Activated CD8-positive, alpha-beta memory T cell treated with anti-CD3 and anti-CD28 coated beads, Interleukin-2, amount 50 U/mL, for 1 hour (primary cell): Measurements from ENCODE around the gene TSPAN17.

ENCODE experiments used
- DNase-seq: peaks from one replicate; pipeline ENCODE4 v3.0.0-alpha.2; 2020; ENCODE audit errors: extremely low read depth

The TSPAN17 gene

GRCh38 chr5:176660530-176660859 is 13.2 kb downstream of the TSPAN17 start:
- DNase-seq, result no peak

DNA sequence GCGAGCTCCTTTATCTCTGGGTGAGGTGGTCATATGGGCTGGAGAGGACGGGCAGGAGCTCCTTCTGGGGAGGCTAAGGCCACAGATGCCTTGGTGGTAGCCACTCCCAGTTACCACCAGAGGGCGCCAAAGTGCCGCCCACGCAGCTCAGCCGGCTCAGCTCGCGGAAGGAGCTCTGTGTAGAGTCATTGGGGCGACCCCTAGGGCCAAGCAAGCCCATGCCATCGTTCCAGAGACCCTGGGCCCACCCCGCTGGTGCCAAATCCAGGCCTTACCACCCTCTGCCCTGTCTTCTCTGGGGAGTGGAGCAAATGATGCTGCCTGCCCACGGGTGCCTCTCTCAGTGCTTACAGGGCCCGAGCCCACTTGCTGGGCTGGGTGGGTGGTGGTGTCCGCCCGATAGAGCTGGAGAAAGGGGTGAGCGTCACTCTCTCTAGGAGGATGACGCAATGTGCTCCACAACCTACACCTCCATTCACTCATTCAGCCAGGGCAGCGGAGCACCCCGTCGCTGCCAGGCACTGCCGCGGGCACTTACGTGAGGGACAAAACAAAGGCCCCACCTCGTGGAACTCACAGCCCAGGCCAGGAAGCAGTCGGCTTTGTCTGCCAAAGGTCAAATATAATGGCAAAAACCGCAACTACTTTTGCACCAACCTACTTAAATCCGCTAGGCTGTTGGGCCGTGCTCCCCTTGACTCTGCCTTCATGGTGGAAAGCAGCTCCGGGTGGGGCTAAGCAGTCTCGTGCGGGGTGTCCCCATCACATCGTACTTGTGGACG is 13.8 kb downstream of the TSPAN17 start:
- DNase-seq, result peak; percentile 40

- DNase-seq, result no peak
Measured at GRCh38 chr5:176661676-176662075, 14.4 kb downstream of the TSPAN17 start.

- DNase-seq, result no peak
Measured at GRCh38 chr5:176662371-176663333, 15.4 kb downstream of the TSPAN17 start.

GRCh38 chr5:176663566-176663965 is 16.3 kb downstream of the TSPAN17 start:
- no peak for DNase-seq

- DNase-seq, result no peak
Measured at GRCh38 chr5:176664479-176664878, 17.2 kb downstream of the TSPAN17 start.

- DNase-seq, result no peak
Measured at GRCh38 chr5:176664886-176665285, 17.6 kb downstream of the TSPAN17 start.

DNA sequence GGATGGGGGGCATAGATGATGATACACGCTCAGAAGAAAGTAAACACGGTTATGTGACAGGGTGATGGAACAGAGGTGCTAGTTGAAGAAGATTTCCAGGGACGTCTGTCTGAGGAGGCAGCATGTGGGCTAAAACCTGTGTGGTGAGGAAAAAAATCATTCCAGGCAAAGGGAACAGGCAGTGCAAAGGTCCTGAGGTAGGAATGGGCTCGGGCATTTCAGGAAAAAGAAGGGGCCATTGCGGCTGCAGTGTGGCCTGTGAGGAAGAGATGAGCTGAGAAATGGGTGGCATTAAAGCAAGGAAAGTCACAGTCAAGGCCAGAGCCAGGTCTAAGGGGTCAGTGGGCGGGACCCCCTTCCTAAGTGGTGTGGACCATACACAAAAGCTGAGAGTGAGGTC is 18.2 kb downstream of the TSPAN17 start:
- no peak for DNase-seq

DNA sequence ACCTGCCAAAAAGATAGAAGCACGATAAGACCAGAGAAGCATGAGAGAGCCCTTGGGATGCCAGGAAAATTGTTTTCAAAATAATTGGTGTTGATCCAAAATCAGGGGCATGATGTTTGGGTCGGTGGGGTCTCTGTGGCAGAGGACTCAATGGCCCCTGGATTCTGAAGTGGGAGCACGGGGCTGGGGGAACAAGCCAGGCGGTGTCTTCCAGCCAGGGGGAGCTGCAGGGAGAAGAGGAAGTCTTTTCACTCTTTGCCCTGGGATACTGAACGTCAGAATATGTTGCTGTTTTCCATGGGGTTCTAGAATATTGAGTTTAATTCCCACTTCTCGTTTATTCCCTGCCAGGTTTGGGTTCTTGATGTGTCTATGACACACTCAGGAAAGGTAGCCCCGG is 20.4 kb downstream of the TSPAN17 start:
- no peak for DNase-seq

GRCh38 chr5:176670449-176670848 is 23.2 kb downstream of the TSPAN17 start:
- no peak for DNase-seq

DNA sequence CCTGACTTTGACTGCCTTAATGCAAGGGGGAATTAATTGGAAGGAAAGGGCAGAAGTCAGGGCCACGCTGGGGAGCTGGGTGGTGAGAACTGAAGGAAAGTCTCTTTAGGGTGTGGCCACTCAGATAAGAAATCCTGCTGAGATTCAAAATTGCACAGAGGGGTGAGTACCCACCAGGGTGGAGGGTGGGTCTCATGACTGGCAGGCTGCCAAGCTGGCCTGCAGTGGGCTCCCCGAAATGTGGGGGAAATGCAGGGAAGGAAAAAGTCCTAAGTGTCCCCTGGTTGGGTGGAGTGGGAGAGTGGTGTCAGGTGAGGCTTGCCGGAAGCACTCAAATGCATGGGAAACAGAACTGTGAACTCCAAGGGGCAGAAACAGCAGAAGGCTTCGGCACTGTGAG is 24.1 kb downstream of the TSPAN17 start:
- no peak for DNase-seq

GRCh38 chr5:176671890-176672747 is 24.8 kb downstream of the TSPAN17 start:
- no peak for DNase-seq

DNA sequence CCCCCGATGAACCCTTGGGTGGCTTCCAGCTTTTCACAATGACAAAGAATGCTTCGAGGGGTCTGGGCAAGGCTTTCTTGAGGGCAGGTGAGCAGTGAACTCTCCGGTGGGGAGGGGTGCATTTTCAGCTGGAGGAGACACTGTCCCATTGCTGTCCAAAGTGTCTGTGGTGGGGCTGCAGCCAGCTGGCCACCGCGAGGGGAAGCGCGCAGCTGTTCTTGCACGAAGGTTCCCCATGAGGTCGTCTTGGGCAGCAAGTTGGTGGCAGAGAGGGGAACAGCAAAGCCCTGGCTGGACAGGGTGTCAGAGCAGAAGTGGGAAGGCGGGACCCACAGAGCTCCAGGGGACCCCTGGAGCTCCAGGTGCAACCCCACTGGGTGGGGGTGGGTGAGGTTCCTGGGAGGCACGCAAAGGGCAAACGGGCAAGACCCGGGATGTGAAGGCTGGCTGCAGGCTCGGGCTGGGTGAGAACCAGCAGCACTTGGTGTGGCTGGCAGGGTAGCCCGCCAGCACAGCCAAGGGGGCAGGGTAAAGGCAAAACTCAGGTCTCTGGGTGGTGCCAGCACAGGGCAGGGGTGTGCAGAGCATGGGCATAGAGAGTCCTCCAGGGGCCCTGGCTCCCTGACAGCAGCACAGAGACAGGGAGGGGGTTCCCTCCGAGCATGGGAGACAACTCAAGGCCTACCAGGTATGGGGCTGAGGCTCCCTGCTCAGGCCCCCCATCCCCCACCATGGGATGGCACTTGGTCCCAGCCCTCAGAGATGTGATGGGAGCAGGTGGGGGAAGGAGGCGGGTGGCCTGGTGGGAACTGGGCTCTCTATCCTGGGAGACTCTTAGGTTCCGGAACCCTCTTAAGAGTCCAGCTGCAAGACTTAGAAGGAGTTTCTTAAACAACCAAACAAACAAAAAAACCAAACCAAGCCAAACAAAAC is 26.6 kb downstream of the TSPAN17 start:
- no peak for DNase-seq

DNA sequence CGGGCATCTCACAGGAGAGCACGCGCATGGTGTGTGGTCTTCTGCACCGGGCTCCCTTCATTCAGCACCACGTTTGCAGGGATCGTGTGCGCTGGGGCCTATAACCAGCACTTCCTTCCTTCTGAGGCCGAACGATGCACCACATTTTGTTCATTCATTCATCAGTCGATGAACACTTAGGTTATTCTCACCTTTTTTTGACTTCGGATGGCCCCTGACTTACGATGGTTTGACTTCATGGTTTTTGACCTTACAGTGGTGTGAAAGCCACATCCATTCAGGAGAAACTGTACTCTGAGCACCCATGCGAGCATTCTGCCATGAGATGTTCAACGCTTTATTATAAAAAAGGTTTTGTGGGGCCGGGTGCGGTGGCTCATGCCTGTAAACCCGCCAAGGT is 27.5 kb downstream of the TSPAN17 start:
- DNase-seq, result no peak

- DNase-seq, result no peak
Measured at GRCh38 chr5:176675676-176676360, 28.5 kb downstream of the TSPAN17 start.

GRCh38 chr5:176676361-176676824 is 29.1 kb downstream of the TSPAN17 start:
- no peak for DNase-seq

DNA sequence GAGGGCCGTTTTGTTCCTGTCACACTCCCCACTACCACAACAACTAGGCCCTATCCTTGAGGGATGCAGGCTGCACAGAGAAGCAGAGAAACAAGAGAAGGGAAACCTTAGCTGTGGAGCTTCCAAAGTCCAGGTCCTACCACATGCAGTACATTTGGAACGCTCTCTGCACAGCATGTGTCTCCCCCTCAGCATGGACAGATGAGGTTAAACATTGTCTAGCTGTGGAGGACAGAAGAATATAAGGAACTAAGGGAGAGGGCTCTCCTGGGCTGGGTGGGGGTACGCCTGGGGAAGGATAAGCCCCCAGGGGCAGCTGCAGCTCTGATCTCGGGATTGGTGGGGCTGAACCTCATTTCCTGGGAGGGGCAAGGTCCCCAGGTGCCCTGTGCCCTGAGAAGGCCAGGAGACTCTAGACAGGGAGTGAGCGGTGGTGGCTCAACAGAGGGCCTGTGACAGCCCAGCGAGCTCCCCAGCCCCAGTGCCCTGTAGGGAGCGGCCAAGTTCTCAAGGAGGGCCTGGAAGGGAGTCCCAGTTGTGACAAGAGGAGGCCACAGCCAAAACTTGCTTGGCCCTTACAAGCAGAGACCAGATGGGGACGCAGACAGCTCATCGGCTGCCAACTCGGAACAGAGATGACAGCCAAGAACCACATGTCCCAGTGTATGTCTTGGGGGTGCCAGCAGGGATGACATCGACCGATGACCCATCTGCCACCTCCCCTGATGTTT is 30.1 kb downstream of the TSPAN17 start:
- DNase-seq, result no peak

GRCh38 chr5:176678584-176678983 is 31.3 kb downstream of the TSPAN17 start:
- no peak for DNase-seq
